HG03095 (cell line): ENCODE results near the gene POLK.
"Not testable (repeated sequence)": the region's sequence is repeated elsewhere in the genome, so short reads cannot be mapped to it uniquely, and the experiment has no call there.

ENCODE experiments used
- ATAC-seq: cut with Tn5 transposase; IDR thresholded peaks from one replicate; pipeline ENCODE4 v1.9.1; 2021; ENCODE audit warnings: moderate library complexity; ENCODE audit not compliant: unreplicated experiment

POLK gene

DNA sequence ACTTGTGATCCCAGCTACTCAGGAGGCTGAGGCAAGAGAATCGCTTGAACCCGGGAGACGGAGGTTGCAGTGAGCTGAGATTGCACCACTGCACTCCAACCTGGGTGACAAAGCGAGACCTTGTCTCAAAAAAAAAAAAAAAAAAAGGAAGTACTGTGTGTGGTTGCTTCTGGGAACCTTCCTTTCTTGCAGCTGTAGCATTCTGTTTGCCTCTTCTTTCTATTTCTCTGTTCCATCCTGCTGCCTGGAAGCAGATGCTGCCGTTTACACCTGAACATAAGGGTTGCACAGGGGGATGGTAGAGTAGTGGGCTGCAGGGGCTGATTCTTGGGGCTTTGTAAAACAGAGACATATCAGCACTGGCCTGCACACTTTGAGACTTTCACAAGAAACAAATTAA, 95.7 kb downstream of the POLK start:
- not testable (repeated sequence) for ATAC-seq

DNA sequence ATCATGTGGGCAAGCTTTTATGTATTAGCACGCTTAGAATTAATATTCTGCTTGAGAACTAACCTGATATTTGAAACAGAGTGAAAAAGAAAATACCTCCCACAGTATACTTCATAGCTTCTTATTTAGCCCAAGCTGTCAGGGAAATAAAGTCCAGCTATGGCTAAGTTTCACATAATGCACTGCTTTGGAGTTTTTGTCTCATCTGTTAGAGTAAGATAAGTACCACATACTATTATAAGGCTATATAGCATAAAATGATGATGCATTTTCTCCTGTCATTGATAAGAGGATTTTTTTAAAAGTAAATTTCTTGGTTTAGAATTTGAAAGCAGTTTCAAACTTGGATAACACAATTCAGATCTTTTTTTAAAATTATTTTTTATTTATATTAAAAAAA, 97.2 kb downstream of the POLK start:
- ATAC-seq = no peak

DNA sequence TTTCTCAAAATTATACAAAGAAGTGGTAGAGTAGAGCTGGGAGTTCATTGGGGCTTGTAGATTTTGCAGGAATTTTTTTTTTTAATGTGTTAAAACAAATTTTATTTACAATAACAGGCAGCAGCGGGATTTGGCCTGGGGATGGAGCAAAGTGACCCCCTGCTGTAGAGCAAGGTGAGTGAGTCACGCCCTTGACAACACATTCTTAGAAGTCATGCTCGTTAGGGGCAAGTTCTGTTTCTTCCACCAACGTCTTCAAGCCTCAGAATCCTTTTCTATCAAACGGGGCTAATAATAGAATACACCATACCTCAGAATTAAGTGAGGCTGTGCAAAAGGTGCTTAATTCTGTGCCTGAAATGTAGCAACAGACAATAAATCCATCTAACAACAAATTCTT, 98.5 kb downstream of the POLK start:
- ATAC-seq = no peak

DNA sequence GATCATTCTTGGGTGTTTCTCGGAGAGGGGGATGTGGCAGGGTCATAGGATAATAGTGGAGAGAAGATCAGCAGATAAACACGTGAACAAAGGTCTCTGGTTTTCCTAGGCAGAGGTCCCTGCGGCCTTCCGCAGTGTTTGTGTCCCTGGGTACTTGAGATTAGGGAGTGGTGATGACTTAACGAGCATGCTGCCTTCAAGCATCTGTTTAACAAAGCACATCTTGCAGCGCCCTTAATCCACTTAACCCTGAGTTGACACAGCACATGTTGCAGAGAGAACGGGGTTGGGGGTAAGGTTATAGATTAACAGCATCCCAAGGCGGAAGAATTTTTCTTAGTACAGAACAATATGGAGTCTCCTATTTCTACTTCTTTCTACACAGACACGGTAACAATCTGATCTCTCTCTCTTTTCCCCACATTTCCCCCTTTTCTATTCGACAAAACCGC, 99.2 kb downstream of the POLK start:
- not testable (repeated sequence) for ATAC-seq

DNA sequence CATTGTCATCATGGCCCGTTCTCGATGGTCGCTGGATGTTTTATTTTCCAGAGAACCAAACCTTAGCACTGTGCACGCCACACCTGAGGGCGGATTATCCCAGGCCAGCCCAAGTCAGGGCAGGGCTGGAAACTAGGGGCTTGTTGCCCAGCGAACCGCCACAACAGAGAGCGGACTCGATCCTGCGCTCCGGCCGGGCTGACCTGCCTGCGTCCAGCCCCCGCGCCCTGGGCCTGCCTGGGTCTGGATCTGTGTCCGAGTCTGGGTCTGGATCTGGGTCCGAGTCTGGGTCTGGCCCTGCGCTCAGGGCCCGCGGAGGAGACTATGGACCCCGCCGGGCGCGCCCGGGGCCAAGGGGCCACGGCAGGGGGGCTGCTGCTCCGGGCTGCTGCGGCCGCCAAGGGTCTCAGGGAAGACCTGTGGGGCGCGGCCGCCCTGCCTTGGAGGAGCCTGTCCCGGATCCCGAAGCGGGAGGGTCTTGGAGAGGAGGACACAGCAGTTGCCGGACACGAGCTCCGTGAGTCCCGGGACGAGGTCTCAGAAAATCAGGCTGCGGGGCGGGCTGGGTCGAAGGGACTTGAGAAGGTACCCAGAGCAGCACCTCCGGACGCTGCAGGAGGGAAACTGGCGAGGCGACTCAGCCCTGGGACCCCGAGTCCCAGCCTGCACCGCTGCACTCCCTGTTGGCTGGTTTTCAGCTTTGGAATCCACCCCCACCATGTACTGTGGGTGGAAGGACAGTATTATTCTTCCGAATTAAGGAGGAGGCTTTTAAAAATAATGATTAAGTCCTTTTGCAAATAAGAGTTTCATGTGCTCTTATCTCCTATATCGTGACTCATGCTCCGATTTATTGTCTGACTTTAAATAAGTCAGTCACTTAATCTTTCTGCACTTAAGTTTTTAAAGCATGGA, 99.9 kb downstream of the POLK start, which contains the start of gene ANKDD1B:
ANKDD1B (plus strand) TSS at position 143 of the 915 bp plus-strand sequence; CDS start at position 325, 182 bp downstream.
- ATAC-seq = no peak

DNA sequence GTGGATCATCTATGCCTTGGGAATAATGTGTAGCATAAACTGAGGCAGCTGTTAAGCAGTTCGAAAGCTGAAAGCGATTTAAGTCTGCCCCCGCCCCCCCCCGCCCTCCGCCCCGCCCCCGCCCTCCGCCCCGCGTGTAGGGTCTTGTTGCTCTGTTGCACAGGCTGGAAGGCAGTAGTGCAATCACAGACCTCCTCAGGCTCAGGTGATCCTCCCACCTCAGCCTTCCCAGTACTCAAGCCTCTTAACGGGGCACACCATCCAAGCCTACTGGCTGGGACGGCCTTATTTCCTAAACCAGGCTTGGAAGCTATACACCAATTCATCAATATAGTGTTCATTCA, 100.5 kb downstream of the POLK start:
- ATAC-seq = no peak

DNA sequence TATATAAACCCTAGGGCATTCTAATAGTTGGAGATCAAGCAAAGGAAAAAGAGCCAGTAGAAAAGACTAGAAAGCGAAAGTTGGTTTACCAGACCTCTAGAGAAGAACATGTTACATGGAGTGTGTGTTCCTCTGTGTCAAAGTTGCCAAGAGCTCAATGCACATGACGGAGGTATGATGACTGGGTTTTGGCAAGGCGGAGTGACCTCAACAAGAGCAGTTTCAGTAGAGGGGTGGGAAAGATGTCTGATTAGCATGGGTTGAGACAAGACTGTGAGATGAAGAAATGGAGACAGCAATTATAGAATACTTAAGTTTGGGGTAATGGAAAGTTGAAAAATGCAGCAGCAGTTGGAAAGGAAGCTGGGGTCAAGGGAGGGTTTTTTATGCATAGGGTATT, 101.2 kb downstream of the POLK start:
- no peak for ATAC-seq

DNA sequence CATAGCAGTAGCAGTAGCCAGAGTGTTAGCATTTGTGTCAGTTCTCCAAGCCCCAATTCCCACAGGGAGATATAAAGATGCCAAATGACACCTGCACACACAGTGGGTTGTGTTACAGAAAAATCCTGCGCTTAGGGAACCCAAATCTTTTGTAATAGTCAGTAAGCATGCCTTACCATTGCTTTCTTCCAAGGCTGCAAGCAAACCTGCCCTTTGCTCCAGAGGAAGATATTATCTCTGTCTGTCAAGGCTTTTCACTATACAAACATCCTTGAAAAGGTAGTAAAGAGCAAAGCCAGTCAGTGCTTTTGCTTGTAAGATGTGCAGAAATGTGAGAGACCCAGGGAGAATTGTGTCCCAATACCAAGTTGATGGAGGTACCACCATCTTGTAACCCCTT, 102.5 kb downstream of the POLK start:
- ATAC-seq = no peak

DNA sequence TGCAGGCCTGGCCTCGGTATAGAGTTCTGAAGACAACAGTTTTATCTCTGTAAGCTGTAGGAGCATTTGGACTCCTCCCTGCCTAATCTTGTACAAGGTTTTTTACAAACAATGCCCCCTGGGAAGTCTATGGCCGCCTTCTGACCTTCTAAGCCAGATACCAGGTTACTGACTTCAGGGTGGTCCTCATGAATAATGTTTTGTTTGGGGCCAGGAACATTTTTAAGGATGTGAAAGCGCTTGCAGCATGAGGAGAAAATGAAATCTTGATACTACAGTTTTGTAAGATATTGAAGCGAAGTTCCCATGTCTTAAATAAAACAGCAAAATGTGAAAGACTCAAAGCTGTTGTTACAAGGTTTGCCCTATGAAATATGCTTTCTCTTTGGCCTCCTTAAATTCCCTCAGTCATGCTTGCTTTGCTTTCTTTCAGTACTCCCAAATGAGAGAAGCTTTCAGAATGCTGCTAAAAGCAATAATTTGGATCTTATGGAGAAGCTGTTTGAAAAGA, 104.7 kb downstream of the POLK start:
- no peak for ATAC-seq

DNA sequence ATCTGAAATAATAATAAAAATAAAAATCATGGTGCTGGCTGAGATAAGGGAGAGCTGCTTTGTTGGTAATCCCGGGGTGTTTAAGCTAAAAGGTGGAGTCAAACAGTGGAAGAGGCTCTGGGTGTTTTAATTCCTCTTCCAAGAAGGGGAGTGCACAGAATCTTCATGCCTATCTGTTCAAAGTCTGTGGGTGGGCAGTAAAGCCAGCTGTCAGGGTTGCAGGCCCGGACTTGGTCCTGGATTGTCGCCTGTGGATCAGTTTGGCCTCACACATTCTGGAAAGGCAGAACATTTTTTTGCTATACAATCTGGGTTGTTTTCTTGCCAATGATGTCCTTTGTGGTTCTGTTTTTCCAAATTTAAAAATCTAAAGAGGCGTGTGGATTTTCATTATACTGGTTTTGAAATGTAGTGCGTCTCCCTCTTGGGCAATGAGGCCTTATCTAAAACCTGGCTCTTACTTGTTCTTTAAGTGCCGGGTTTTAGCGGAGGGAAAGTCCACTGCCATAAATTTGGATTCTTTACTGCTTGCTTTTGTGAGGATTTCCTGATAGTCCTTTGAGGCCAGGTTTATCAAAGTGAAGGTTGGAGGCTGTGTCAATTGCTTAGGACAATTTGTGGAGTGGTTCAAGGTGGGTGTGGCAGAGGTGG, 105.4 kb downstream of the POLK start:
- ATAC-seq = no peak

DNA sequence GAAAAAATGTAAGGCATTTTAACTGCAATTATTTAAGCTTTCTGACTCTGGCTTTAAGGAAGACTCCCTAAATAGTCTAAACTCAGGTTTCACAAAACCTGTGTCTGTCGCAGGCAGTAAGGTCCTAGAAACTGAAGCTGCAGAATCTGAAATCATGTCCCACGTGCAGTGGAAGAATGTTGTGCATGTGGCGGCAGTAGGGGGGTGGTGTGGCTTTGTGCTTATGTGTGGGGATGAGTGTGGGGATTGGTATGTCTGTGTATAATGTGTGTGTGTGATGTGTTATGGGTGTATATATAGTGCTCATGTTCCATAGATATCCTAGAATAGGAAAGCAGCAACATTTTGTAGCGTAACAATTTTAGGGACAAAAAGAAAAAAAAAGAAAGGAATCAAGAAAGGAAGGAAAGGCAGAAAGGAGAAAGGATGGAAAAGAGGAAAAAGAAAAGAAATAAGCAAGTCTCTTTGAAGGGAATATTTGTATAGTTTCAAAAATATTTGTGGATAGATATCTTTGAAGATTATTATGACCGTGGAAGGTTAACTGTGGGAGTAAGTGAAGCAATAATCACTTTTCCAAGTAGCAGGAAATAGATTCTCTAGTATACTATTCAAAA, 106.2 kb downstream of the POLK start:
- no peak for ATAC-seq

DNA sequence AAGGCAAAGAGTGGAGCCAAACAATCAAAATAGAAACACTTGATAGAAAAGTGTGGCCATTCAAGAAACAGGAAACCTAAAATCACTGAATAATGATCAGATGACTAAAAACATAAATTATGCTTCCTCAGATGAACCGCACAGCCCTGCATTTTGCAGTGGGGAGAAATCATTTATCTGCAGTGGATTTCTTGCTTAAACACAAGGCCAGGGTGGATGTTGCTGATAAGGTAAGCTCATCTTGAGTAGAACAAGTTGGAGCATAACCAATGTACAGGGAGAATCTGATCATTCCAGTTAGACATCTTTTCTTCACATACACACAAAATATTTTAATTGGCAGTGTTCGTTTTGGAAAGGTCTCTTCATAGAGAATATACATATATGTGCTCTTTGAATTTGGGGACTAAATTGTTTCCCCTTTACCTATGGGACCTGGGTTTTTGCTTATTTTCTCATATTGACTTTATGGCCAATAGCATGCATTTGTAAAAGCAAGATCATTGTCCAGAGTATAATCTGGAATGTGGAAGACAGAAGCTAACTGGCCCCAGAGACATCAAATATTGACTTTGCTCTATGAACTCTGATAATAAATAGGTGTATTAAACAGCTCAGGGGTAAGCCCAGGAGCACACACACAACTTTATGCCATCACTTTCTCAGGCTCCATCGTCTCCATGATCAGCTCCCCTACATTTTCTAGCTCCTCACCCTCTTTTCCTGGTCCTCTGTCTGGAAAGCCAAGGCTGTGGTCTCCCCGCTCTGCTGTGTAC, 108.7 kb downstream of the POLK start:
- no peak for ATAC-seq

DNA sequence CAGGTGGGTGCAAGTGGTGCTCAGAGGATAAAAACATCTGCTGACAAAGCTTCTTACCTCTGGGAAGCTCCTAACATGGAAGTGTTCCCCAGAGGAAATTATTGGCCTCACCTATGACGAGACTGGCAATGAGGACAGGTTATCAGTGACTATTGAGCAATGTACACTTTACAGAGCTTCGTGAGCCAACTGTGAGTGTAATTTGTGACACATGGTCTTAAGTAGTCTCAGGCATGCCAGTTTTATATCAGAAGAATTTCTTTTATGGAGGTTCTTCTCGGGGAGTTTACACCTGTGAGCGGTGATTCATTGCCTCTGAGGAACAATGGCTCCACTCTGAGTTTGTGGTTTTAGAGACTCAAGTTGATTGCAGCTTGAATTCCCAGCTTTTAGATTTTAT, 110.9 kb downstream of the POLK start:
- ATAC-seq = no peak

DNA sequence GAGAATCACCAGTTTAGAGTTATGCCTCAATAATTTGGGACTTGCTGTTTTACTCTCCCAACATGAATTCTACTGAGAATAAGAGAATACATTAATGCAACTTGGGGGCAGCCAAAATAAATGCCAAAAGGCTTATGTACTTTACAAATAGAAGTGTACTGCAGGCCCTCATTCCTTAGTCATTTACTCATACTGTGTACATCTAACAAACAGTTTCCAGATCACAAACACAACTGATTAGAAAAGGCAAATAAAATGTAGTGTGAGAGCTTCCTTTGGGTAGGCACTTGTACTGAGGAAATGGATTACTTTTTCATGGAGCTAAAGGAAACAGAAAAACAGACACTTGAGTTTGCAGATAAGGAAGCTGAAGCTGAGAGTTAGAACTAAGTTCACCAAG, 112.2 kb downstream of the POLK start:
- no peak for ATAC-seq

DNA sequence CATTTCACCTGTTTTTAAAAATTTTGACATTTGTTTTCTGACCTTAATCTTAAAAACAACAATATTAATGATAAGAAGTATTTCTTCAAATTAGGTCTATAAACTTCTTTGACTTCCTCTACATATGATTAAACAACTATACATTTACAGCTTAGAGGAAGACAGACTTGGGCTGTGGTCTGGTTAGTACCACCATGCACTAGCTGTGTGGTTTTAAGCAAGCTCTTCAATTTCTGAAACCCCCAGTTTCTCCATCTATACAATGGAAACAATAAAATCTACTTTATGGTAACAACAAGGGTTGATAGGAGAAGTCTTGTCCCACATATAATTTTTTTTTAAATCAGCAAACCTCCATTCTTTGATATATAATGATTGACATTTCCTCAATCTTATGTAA, 115.3 kb downstream of the POLK start:
- ATAC-seq = no peak

DNA sequence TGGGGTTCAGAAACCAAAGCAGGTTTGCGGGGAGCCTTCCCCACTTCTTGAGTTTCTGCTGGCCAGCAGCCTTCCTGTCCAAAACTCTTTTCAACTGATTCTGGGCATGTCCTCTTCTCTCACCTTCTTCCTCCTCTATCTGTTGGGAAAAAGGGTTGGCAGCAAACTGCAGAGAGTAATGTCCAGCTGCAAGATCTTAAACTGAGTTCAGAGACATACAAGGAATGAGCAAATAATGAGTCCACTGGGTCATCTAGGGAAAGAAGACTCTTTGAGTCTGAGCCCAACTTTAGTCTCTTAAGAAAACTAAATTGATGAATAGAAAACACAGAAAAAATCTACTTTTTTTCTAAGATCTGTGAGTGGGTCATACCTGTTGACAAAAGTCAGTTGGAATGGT, 116.1 kb downstream of the POLK start:
- no peak for ATAC-seq

DNA sequence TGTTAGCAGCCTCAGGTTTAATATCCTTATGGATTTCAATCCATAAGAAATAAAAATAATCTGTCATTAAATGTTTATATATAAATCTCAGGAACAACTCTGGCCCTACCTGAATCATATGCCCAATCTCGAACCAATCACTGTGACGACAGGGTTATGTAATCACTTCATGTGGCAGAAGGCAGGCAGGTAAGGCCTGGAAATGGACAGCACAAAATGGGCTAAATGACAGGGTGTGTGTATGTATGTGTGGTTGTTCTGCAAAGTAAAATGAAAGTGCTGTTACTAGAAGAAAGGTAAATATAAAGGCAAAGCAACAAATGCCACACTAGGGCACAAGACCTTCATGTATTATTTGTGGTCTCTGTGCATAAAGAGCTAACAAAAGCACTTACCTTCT, 119.2 kb downstream of the POLK start:
- ATAC-seq = no peak

DNA sequence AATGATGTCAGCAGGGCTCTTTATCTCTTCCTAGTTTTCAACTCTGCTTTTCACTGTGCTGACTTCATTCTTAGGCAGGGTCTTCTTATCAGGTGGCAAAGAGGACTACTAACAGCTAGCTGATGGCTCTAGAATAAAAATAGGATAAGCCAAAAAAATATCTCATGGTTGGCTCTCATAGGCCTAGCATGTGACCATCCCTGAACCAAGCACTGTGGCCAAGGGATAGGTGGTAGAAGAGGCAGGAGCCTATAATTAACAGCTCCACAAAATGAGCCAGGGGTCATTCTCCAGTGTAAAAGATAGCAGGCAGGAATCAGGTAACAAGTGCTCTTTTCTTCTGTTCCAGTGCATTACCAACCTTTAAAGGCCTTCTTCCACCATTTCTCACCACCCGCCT, 120.6 kb downstream of the POLK start:
- no peak for ATAC-seq

DNA sequence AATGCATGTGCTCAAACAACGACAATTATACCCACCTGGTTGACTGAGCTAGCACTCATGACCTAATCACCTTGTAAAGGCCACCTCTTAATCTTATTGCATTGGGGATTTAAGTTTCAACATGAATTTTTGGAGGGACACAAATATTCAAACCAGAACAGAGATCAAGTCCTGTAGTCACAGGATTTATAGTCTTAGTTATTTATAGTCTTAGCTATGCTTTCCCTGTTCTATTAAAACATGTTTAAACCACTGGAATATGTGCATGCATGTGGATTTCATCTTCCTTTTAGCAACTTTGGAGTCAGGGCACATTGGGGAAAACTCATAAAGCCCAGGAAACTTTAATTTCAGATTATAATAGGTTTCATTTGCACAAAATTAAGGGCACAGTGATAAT, 126.3 kb downstream of the POLK start:
- no peak for ATAC-seq

DNA sequence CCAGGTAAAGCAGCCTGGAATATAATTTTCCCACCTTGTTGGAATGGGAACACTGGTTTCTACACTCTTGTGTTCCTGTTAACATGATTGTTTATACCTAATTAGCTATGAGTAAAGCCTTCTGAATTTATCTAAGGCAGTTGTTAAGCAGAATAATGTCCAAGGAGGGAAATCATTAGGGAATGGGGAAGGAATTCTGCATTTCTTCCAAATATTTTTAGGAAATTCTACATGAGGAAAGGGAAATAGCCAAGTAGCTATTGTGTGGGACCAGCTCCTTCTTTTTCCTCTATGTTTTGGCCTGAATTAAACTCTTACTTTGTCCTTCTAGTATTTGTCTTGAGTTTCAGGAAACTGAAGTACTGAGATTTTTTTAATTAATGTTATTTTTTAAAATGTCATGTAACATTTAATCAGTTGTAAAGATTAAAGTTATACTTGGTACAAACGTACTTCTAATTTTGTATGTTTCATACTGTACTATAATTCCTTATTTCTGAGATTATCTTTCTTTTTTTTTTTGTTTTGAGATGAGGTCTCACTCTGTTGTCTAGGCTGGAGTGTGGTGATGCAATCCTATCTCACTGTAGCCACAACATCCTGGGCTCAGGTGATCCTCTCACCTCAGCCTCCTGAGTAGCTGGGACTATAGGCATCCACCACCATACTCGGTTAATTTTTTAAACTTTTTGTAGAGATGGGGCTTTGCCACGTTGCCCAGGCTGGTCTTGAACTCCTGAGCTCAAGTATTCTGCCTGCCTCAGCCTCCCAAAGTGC, 128.0 kb downstream of the POLK start:
- ATAC-seq = no peak
